ACHN (cell line): Measurements from ENCODE around the gene ATXN7L3.

Source experiments
- DNase-seq: peaks from one replicate; pipeline ENCODE4 v3.0.0-alpha.2; 2015
- in situ Hi-C: cut with HindIII; loops from 2 replicates; pipeline ENCODE4 v1.10.0; 2017; ENCODE audit warnings: low sequenced_read_pairs, low pct_ligation_motif_present, low pct_unique_long_range_greater_than_20kb

ATXN7L3 gene

DNA sequence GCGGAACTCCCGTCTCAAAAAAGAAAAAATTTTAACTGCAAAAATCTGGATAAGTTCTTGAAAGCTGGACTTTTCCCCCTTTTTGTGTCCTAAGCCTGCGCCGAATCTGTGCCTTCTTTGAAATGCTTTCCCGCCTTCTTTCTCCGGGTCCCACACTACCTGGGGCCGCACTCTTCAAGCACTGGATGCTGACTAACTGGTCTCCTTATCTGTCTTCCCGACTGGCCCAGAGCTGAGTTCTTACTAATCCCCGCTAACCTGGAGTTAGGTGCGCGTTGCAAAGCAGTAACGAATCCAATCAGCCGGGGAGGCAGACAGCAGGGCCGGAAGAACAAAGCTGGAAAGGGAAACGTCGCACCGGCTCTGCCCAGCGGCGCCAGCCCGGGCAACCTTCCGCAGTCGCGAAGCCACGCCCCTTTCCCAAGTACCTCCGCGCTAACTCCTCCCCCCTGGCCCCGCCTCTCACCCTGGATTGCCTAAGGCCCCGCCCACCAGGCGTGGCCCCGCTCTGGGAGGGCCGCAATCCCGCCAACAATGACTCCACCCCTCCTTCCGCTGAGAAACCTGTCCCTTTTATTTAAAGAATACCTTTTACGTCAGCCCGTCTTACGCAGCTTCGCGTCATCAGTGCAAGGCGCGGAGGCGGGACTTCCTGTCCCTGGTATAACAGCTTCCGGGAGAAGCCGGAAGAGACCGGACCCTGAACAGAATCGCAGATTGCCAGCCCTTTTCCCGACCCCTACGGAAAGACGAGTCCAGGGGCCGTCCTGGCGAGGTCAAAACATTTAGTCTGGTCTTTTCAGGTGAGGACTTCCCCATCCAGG, 13.2 kb downstream of the ATXN7L3 start, which contains the start of gene TMUB2:
TSS of gene TMUB2 (plus strand) at position 666 of the 824 bp plus-strand sequence. CDS start 737 bp downstream, outside the sequence.
- peak; percentile 100 for DNase-seq
- in situ Hi-C loops: no loop called here

DNA sequence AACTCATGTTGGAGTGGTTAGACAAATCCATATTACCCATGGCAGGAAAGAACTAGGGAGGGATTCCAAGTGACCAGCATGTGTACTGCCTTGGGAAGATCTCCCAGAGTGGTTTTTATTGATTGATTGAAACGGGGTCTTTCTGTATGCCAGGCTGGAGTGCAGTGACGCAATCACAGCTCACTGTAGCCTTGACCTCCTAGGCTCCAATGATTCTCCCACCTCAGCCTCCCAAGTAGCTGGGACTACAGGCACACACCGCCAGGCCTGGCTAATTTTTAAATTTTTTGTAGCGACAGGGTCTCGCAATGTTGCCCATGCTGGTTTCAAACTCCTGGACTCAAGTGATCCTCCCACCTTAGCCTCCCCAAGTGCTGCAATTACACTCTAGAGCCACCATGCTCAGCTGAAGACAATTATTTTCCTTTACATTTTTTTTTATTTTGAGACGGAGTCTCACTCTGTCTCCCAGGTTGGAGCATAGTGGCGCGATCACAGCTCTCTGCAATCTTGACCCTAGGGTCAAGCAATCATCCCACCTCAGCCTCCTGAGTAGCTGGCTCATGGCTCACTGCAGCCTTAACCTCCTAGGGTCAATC, 15.4 kb downstream of the ATXN7L3 start:
- in situ Hi-C loops: no loop called here
- DNase-seq: no peak

DNA sequence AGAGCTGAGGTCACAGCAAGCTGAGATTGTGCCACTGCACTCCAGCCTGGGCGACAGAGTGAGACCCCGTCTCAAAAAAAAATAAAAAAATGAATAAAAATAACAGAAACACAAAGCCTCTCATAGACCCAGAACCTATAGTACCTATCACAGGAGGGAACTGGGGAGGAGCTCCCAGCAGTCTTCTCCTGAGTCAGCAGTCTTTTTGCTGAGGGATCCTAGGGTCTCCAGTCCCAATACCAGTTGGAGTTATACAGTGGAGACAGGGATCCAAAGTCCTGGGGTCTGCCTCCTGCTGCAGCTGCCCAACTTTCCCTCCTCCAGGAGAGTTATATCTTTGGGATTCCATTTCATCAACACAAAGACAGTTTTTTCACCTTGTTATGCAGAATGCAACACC, 16.7 kb downstream of the ATXN7L3 start:
- in situ Hi-C loops: no loop called here

GRCh38 chr17:44178133-44178532, 21.6 kb downstream of the ATXN7L3 start:
- no peak for DNase-seq
- in situ Hi-C loops: no loop called here

More for the DNA sequence above, 16.7 kb downstream of the ATXN7L3 start:
- DNase-seq: no peak

GRCh38 chr17:44177640-44178039, 22.0 kb downstream of the ATXN7L3 start:
- no peak for DNase-seq
- in situ Hi-C loops: no loop called here

DNA sequence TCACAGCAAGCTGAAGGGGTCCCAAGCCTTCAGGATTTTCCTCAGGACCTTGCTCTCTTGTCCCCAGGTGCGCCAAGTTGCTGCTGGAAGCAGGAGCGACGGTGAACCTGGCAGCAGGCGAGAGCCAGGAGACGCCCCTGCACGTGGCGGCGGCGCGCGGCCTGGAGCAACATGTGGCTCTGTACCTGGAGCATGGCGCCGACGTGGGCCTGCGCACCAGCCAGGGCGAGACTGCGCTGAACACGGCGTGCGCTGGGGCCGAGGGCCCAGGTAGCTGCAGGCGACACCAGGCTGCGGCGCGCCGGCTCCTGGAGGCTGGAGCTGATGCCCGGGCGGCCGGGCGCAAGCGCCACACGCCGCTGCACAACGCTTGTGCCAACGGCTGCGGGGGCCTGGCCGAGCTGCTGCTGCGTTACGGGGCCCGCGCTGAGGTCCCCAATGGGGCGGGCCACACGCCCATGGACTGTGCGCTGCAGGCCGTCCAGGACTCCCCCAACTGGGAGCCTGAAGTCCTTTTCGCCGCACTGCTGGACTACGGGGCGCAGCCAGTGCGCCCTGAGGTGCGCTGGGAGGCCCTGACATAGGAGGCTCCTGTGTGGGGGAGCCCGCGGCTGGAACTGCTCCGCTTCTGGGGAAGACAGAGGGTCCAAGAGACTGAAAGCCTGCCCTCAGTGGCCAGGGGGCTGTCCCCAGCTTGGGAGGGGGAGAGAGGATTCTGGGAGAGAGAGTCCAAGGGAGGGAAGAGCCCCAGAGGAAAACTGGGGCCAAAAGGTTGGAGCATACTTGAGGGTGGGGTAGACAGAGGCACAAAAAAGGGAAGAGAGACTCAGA, 22.8 kb downstream of the ATXN7L3 start:
- no peak for DNase-seq
- in situ Hi-C loops: no loop called here

GRCh38 chr17:44176257-44176656, 23.4 kb downstream of the ATXN7L3 start:
- DNase-seq: no peak
- in situ Hi-C loops: no loop called here

DNA sequence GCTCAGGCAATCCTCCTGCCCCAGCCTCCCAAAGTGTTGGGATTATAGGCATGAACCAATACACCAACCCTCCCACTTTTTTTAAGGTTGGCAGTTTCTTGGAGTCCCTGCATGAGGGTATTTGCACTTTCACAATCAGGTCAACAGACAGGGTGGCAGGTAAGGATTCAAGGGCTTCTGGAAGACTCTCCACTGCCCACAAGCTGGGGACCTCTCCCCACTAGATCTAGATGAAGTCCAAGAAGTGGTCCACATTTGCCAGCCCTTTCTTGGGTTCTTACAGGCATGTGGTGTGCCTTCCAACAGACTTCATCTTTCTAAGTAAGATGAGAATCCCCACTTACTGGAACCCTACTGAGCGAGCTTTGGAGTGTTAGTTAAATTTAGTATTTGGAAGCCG, 25.3 kb downstream of the ATXN7L3 start:
- in situ Hi-C loops: no loop called here
- DNase-seq: no peak

DNA sequence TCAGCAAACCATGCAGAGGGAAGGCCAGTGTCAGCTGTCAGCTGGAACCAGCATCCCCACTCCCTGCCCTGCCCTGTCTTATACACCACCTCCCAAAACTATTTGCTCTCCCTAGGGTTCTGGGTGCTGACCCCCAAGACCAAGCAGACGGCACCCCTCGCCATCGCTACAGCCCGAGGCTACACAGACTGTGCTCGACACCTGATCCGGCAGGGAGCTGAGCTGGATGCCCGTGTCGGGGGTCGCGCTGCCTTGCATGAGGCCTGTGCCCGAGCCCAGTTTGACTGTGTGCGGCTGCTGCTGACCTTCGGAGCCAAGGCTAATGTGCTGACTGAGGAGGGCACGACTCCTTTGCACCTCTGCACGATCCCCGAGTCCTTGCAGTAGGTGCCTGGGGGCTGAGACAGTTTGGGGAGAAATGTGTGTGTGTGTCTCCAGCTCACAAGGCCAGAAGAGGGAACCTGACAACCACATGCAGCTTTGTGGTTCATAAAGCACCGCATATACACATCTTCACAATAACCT, 27.7 kb downstream of the ATXN7L3 start:
- no peak for DNase-seq

DNA sequence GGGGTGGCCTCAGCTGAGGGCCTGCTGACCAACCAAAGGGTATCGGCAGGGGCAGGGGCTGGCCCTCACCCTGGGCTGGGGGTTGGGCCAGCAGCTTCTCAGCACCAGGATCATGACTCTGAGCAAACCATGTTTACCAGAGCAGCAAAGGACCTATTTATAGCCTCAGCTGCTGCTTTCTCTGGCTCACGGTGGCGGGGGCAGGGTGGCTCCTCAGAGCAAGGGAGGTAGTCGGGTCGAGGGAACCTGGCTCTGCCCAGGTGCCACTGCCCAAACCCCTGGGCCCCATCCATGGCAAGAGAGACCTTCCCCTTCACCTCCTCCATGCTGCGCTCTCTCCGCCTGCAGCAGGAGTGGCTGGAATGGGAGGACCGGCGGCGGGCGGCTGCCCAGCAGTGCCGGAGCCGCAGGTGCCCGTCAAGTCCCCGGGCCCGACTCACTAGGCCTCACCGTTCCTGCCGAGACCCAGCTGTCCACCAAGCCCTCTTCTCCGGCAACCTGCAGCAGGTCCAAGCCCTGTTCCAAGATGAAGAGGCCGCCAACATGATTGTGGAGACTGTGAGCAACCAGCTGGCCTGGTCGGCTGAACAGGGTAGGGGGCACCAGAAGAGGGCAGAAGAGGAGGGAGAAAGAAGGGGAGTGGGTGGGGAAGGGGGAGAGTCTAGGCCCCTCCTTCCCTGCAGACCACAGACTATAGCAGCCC, 29.0 kb downstream of the ATXN7L3 start, which contains the start of gene ASB16:
TSS of gene ASB16 (plus strand) at position 206 of the 703 bp plus-strand sequence. CDS start at position 292, 86 bp downstream.
- in situ Hi-C loops: no loop called here
- no peak for DNase-seq

More for the DNA sequence above, 27.7 kb downstream of the ATXN7L3 start:
- in situ Hi-C loops: no loop called here

- in situ Hi-C loops: no loop called here
- no peak for DNase-seq
Observed at GRCh38 chr17:44170135-44170498, 29.6 kb downstream of the ATXN7L3 start.

GRCh38 chr17:44167181-44167861, 32.4 kb downstream of the ATXN7L3 start:
- no peak for DNase-seq

GRCh38 chr17:44164476-44164875, 35.2 kb downstream of the ATXN7L3 start:
- in situ Hi-C loops: no loop called here
- no peak for DNase-seq

More at GRCh38 chr17:44167181-44167861, 32.4 kb downstream of the ATXN7L3 start:
- in situ Hi-C loops: no loop called here

DNA sequence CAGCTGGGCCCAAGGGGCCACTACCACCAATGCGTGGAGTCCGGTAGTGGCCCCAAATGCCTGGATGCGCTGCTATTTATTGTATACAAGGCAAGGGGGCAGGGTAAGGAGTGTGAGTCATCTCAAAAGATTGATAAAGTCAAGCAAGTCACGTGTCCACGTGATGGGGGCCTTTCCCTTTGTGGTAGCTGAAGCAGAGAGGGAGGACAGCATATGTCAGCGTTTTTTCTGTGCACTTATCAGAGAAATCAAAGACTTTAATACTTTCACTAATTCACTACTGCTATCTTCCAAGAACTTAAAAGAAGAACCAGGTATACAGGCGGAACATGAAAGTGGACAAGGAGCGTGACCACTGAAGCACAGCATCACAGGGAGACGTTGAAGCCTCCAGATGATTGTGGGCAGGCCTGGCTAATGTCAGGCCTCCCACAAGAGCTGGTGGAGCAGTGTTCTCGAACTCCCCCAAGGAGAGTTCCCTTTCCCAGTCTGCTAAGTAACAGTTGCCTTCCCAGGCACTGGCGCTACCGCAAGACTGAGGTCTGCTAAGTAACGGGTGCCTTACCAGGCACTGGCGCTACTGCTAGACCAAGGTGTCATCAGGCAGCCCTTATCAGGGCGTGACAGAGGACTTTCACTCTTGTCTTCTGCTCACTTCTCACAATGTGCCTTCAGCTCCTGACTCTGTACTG, 40.0 kb downstream of the ATXN7L3 start:
- in situ Hi-C loops: no loop called here

DNA sequence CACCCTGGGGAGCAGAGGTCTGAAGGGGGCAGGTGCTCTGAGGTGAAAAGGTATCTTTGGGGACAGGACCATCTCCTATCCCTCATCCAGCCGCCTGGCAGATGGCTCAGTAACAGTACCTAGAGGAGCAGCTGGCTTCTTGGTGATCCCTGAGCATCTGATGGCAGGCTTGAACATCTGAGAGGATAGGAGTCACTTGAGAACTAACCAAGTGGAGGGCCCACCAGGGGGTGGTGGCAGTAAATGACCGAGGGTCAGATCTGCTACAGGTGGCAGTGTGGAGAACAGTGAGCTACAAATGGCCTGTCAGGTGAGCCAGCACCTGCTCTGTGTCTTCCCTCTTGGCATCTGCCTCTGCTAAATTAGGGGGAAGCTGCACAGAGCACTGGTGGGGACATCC, 44.2 kb downstream of the ATXN7L3 start:
- in situ Hi-C loops: no loop called here
- DNase-seq: no peak

More for the DNA sequence above, 40.0 kb downstream of the ATXN7L3 start:
- DNase-seq: no peak

DNA sequence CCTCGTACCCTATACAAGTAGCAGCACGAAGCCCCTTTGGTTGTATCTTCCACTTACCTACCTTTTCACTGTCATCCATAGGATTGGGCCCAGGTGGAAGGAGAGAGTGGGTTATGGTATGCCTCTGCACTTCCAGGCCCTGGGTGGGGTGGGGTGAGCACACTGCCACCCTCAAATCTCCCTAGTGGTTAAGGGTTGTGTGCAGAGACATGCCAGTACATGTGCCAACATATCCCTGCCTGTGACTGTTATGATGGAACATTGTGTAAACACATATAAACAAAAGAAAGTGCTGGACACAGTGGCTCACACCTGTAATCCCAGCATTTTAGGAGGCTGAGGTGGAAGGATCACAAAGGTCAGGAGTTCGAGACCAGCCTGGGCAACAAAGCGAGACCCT, 46.8 kb downstream of the ATXN7L3 start:
- DNase-seq: no peak
- in situ Hi-C loops: no loop called here

- DNase-seq: no peak
- in situ Hi-C loops: no loop called here
Observed at GRCh38 chr17:44149750-44150329, 49.8 kb downstream of the ATXN7L3 start.
